ENCODE measurements around the gene GALNT18.
"Not testable (repeated sequence)": the region's sequence is repeated elsewhere in the genome, so short reads cannot be mapped to it uniquely, and the experiment has no call there.

The GALNT18 gene

GRCh38 chr11:11351851-11352250 lies 270.0 kb downstream of the GALNT18 start:
- H3K4me1 ChIP-seq (ENCODE audit: control extremely low read depth in 1 of 4, control insufficient read depth in 4 of 4, insufficient read depth in 4 of 4, low read length in 3 of 4); CTCF ChIA-PET; H3K27ac ChIP-seq (ENCODE audit: insufficient read depth in 1 of 2, low read depth in 1 of 2, low read length in 2 of 2, poor library complexity in 1 of 2, severe bottlenecking in 2 of 2); H3K9me3 ChIP-seq (ENCODE audit: control extremely low read depth in 1 of 5, control insufficient read depth in 4 of 5, insufficient read depth in 2 of 5, low read depth in 1 of 5, low read length in 4 of 5); POLR2A ChIA-PET; H3K36me3 ChIP-seq (ENCODE audit: control insufficient read depth in 4 of 4, insufficient read depth in 4 of 4, low read length in 3 of 4); DNase-seq; H3K4me3 ChIP-seq (ENCODE audit: control insufficient read depth in 1 of 7, extremely low read depth in 1 of 7, insufficient read depth in 4 of 7, low read depth in 2 of 7, low read length in 6 of 7): not testable (repeated sequence)
- 69% methylated on average over 4 of the region's 10 CpGs for WGBS (ENCODE audit: insufficient coverage)
- H3K27me3 ChIP-seq (replicated peaks in 2 of 5; ENCODE audit: control insufficient read depth in 4 of 5, insufficient read depth in 5 of 5, low read length in 4 of 5), result peaks cover 0 to 11% (median 0%) of the 10 kb centered on the region in 5 experiments

GRCh38 chr11:11351042-11351586 lies 270.7 kb downstream of the GALNT18 start:
- POLR2A ChIA-PET, result no interaction called here
- CTCF ChIA-PET, result no interaction called here
- 97% methylated on average over 3 of the region's 4 CpGs for WGBS (ENCODE audit: insufficient coverage)
- Histone ChIP-seq H3K9me3 (ENCODE audit: control extremely low read depth in 1 of 5, control insufficient read depth in 4 of 5, insufficient read depth in 2 of 5, low read depth in 1 of 5, low read length in 4 of 5) (no peaks in the 10 kb centered on the region), H3K27me3 (replicated peaks in 2 of 5; ENCODE audit: control insufficient read depth in 4 of 5, insufficient read depth in 5 of 5, low read length in 4 of 5) (peaks cover 0 to 12% (median 0%) of the 10 kb centered on the region in 5 experiments), H3K4me1 (ENCODE audit: control extremely low read depth in 1 of 4, control insufficient read depth in 4 of 4, insufficient read depth in 4 of 4, low read length in 3 of 4) (no peaks in the 10 kb centered on the region), H3K36me3 (ENCODE audit: control insufficient read depth in 4 of 4, insufficient read depth in 4 of 4, low read length in 3 of 4) (no peaks in the 10 kb centered on the region), H3K27ac (ENCODE audit: insufficient read depth in 1 of 2, low read depth in 1 of 2, low read length in 2 of 2, poor library complexity in 1 of 2, severe bottlenecking in 2 of 2) (no peak overlapping the region), H3K4me3 (ENCODE audit: control insufficient read depth in 1 of 7, extremely low read depth in 1 of 7, insufficient read depth in 4 of 7, low read depth in 2 of 7, low read length in 6 of 7) (no peak overlapping the region)
- DNase-seq, result no peak

- ChIA-PET POLR2A (no interaction called here), CTCF (interaction anchor here (1.0 kb wide), 1 partner anchor 18 kb away, joined by 4 read pairs; no protein-coding TSS in a partner anchor)
- Histone ChIP-seq H3K27me3 (replicated peaks in 2 of 5; ENCODE audit: control insufficient read depth in 4 of 5, insufficient read depth in 5 of 5, low read length in 4 of 5) (peaks cover 0 to 17% (median 0%) of the 10 kb centered on the region in 5 experiments), H3K4me1 (ENCODE audit: control extremely low read depth in 1 of 4, control insufficient read depth in 4 of 4, insufficient read depth in 4 of 4, low read length in 3 of 4) (no peaks in the 10 kb centered on the region), H3K27ac (ENCODE audit: insufficient read depth in 1 of 2, low read depth in 1 of 2, low read length in 2 of 2, poor library complexity in 1 of 2, severe bottlenecking in 2 of 2) (no peak overlapping the region), H3K36me3 (ENCODE audit: control insufficient read depth in 4 of 4, insufficient read depth in 4 of 4, low read length in 3 of 4) (no peaks in the 10 kb centered on the region), H3K4me3 (ENCODE audit: control insufficient read depth in 1 of 7, extremely low read depth in 1 of 7, insufficient read depth in 4 of 7, low read depth in 2 of 7, low read length in 6 of 7) (no peak overlapping the region), H3K9me3 (ENCODE audit: control extremely low read depth in 1 of 5, control insufficient read depth in 4 of 5, insufficient read depth in 2 of 5, low read depth in 1 of 5, low read length in 4 of 5) (no peaks in the 10 kb centered on the region)
- WGBS (ENCODE audit: insufficient coverage), result 100% methylated on average over 1 of the region's 1 CpG
- DNase-seq, result no peak
Observed at GRCh38 chr11:11349870-11350337, 271.9 kb downstream of the GALNT18 start.

- WGBS (ENCODE audit: insufficient coverage), result 97% methylated on average over 4 of the region's 12 CpGs
- POLR2A ChIA-PET, result no interaction called here
- Histone ChIP-seq H3K9me3 (ENCODE audit: control extremely low read depth in 1 of 5, control insufficient read depth in 4 of 5, insufficient read depth in 2 of 5, low read depth in 1 of 5, low read length in 4 of 5) (no peaks in the 10 kb centered on the region), H3K4me1 (ENCODE audit: control extremely low read depth in 1 of 4, control insufficient read depth in 4 of 4, insufficient read depth in 4 of 4, low read length in 3 of 4) (no peaks in the 10 kb centered on the region), H3K4me3 (ENCODE audit: control insufficient read depth in 1 of 7, extremely low read depth in 1 of 7, insufficient read depth in 4 of 7, low read depth in 2 of 7, low read length in 6 of 7) (no peak overlapping the region), H3K36me3 (ENCODE audit: control insufficient read depth in 4 of 4, insufficient read depth in 4 of 4, low read length in 3 of 4) (no peaks in the 10 kb centered on the region), H3K27ac (ENCODE audit: insufficient read depth in 1 of 2, low read depth in 1 of 2, low read length in 2 of 2, poor library complexity in 1 of 2, severe bottlenecking in 2 of 2) (no peak overlapping the region), H3K27me3 (replicated peaks in 2 of 5; ENCODE audit: control insufficient read depth in 4 of 5, insufficient read depth in 5 of 5, low read length in 4 of 5) (peaks cover 0 to 17% (median 0%) of the 10 kb centered on the region in 5 experiments)
- DNase-seq, result no peak
- CTCF ChIA-PET, result interaction anchor here (1.0 kb wide), 1 partner anchor 17 kb away, joined by 4 read pairs; no protein-coding TSS in a partner anchor
Observed at GRCh38 chr11:11349106-11349825, 272.5 kb downstream of the GALNT18 start.

- WGBS (ENCODE audit: insufficient coverage), result 100% methylated on average over 1 of the region's 5 CpGs
- no peak for DNase-seq
- no peak overlapping the region for H3K4me3 ChIP-seq (ENCODE audit: control insufficient read depth in 1 of 7, extremely low read depth in 1 of 7, insufficient read depth in 4 of 7, low read depth in 2 of 7, low read length in 6 of 7)
- peaks cover 0 to 21% (median 0%) of the 10 kb centered on the region in 5 experiments for H3K27me3 ChIP-seq (replicated peaks in 2 of 5; ENCODE audit: control insufficient read depth in 4 of 5, insufficient read depth in 5 of 5, low read length in 4 of 5)
- no peak overlapping the region for H3K27ac ChIP-seq (ENCODE audit: insufficient read depth in 1 of 2, low read depth in 1 of 2, low read length in 2 of 2, poor library complexity in 1 of 2, severe bottlenecking in 2 of 2)
- ChIA-PET CTCF (no interaction called here), POLR2A (no interaction called here)
- H3K36me3 ChIP-seq (ENCODE audit: control insufficient read depth in 4 of 4, insufficient read depth in 4 of 4, low read length in 3 of 4), result no peaks in the 10 kb centered on the region
- H3K9me3 ChIP-seq (ENCODE audit: control extremely low read depth in 1 of 5, control insufficient read depth in 4 of 5, insufficient read depth in 2 of 5, low read depth in 1 of 5, low read length in 4 of 5), result no peaks in the 10 kb centered on the region
- H3K4me1 ChIP-seq (ENCODE audit: control extremely low read depth in 1 of 4, control insufficient read depth in 4 of 4, insufficient read depth in 4 of 4, low read length in 3 of 4), result no peaks in the 10 kb centered on the region
Observed at GRCh38 chr11:11348303-11348702, 273.5 kb downstream of the GALNT18 start.

GRCh38 chr11:11347592-11347991 lies 274.2 kb downstream of the GALNT18 start:
- POLR2A ChIA-PET, result no interaction called here
- Histone ChIP-seq H3K27me3 (replicated peaks in 2 of 5; ENCODE audit: control insufficient read depth in 4 of 5, insufficient read depth in 5 of 5, low read length in 4 of 5) (peaks cover 0 to 22% (median 0%) of the 10 kb centered on the region in 5 experiments), H3K4me1 (ENCODE audit: control extremely low read depth in 1 of 4, control insufficient read depth in 4 of 4, insufficient read depth in 4 of 4, low read length in 3 of 4) (no peaks in the 10 kb centered on the region), H3K4me3 (ENCODE audit: control insufficient read depth in 1 of 7, extremely low read depth in 1 of 7, insufficient read depth in 4 of 7, low read depth in 2 of 7, low read length in 6 of 7) (no peak overlapping the region), H3K9me3 (ENCODE audit: control extremely low read depth in 1 of 5, control insufficient read depth in 4 of 5, insufficient read depth in 2 of 5, low read depth in 1 of 5, low read length in 4 of 5) (no peaks in the 10 kb centered on the region), H3K36me3 (ENCODE audit: control insufficient read depth in 4 of 4, insufficient read depth in 4 of 4, low read length in 3 of 4) (no peaks in the 10 kb centered on the region), H3K27ac (ENCODE audit: insufficient read depth in 1 of 2, low read depth in 1 of 2, low read length in 2 of 2, poor library complexity in 1 of 2, severe bottlenecking in 2 of 2) (no peak overlapping the region)
- CTCF ChIA-PET, result no interaction called here
- WGBS (ENCODE audit: insufficient coverage), result 94% methylated on average over 6 of the region's 7 CpGs
- DNase-seq, result no peak

GRCh38 chr11:11346303-11346702 lies 275.5 kb downstream of the GALNT18 start:
- ChIA-PET CTCF (no interaction called here), POLR2A (no interaction called here)
- no peak for DNase-seq
- 64% methylated on average over 4 of the region's 4 CpGs for WGBS (ENCODE audit: insufficient coverage)
- H3K4me1 ChIP-seq (ENCODE audit: control extremely low read depth in 1 of 4, control insufficient read depth in 4 of 4, insufficient read depth in 4 of 4, low read length in 3 of 4), result no peaks in the 10 kb centered on the region
- no peaks in the 10 kb centered on the region for H3K36me3 ChIP-seq (ENCODE audit: control insufficient read depth in 4 of 4, insufficient read depth in 4 of 4, low read length in 3 of 4)
- H3K27ac ChIP-seq (ENCODE audit: insufficient read depth in 1 of 2, low read depth in 1 of 2, low read length in 2 of 2, poor library complexity in 1 of 2, severe bottlenecking in 2 of 2), result no peak overlapping the region
- no peak overlapping the region for H3K4me3 ChIP-seq (ENCODE audit: control insufficient read depth in 1 of 7, extremely low read depth in 1 of 7, insufficient read depth in 4 of 7, low read depth in 2 of 7, low read length in 6 of 7)
- H3K9me3 ChIP-seq (ENCODE audit: control extremely low read depth in 1 of 5, control insufficient read depth in 4 of 5, insufficient read depth in 2 of 5, low read depth in 1 of 5, low read length in 4 of 5), result no peaks in the 10 kb centered on the region
- peaks cover 0 to 24% (median 0%) of the 10 kb centered on the region in 5 experiments for H3K27me3 ChIP-seq (replicated peaks in 2 of 5; ENCODE audit: control insufficient read depth in 4 of 5, insufficient read depth in 5 of 5, low read length in 4 of 5)

All from common myeloid progenitor, CD34-positive (primary cell).